ENCODE results near the gene TSPAN9. TPM values are rescaled to one million over a fixed set of nuclear protein-coding genes. Genes with fewer than 3 reads are reported as not detected.
A peak's percentile ranks its signal among the peaks of the same experiment; 100 is the strongest.

TSPAN9 gene
- polyA plus RNA-seq, 1 experiment, result 67.0 TPM

- no peaks in the 10 kb centered on the region for H3K36me3 ChIP-seq (ENCODE audit: control insufficient read depth, insufficient read depth, low read length)
- H3K27me3 ChIP-seq (ENCODE audit: control insufficient read depth, insufficient read depth, low read length), result no peaks in the 10 kb centered on the region; the same call in 1 of the 2 replicates
- TF ChIP-seq, protein P1, sequence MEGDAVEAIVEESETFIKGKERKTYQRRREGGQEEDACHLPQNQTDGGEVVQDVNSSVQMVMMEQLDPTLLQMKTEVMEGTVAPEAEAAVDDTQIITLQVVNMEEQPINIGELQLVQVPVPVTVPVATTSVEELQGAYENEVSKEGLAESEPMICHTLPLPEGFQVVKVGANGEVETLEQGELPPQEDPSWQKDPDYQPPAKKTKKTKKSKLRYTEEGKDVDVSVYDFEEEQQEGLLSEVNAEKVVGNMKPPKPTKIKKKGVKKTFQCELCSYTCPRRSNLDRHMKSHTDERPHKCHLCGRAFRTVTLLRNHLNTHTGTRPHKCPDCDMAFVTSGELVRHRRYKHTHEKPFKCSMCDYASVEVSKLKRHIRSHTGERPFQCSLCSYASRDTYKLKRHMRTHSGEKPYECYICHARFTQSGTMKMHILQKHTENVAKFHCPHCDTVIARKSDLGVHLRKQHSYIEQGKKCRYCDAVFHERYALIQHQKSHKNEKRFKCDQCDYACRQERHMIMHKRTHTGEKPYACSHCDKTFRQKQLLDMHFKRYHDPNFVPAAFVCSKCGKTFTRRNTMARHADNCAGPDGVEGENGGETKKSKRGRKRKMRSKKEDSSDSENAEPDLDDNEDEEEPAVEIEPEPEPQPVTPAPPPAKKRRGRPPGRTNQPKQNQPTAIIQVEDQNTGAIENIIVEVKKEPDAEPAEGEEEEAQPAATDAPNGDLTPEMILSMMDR (IDR thresholded peaks at IDR 0.05; ENCODE audit: insufficient read depth, low read depth, low read length), result peak; percentile 99
- POLR2A ChIA-PET, result no interaction called here
- peak; percentile 36 for DNase-seq (ENCODE audit: low read depth)
- CTCF ChIA-PET, result interaction anchor here (0.5 to 8.1 kb wide), 46 partner anchors 9 to 226 kb away, joined by 3 to 122 read pairs (median 4); no protein-coding TSS in a partner anchor
- no peak overlapping the region for H3K4me3 ChIP-seq (ENCODE audit: low read depth, low read length)
Measured at GRCh38 chr12:3073438-3074250, 3.5 kb upstream of the TSPAN9 start.

DNA sequence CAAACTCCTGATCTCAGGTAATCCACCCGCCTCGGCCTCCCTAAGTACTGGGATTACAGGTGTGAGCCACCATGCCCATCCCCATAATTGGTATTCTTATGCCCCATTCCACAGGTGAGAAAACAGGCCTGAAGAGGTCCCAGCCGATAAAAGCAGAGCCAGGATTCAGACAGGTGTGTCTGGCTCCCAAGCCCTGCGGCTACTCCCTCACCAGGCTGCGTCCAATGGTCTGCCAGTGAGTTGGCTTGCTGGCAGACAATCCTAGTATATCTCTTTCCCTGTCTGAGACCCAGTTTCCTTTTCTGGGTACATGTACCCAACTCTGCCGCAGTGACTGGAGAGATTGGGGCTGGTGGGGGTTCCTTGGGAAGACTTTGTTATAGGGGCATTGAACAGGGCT lies 1.9 kb upstream of the TSPAN9 start:
- ChIA-PET CTCF (interaction anchor here (1.4 to 8.1 kb wide), 6 partner anchors 41 to 201 kb away, joined by 6 to 122 read pairs (median 10); no protein-coding TSS in a partner anchor), POLR2A (no interaction called here)
- TF ChIP-seq, protein P1 (IDR thresholded peaks at IDR 0.05; ENCODE audit: insufficient read depth, low read depth, low read length), result no peak
- Histone ChIP-seq H3K27me3 (ENCODE audit: control insufficient read depth, insufficient read depth, low read length) (no peaks in the 10 kb centered on the region; the same call in 1 of the 2 replicates), H3K4me3 (ENCODE audit: low read depth, low read length) (no peak overlapping the region), H3K36me3 (ENCODE audit: control insufficient read depth, insufficient read depth, low read length) (no peaks in the 10 kb centered on the region)
- no peak for DNase-seq (ENCODE audit: low read depth)

DNA sequence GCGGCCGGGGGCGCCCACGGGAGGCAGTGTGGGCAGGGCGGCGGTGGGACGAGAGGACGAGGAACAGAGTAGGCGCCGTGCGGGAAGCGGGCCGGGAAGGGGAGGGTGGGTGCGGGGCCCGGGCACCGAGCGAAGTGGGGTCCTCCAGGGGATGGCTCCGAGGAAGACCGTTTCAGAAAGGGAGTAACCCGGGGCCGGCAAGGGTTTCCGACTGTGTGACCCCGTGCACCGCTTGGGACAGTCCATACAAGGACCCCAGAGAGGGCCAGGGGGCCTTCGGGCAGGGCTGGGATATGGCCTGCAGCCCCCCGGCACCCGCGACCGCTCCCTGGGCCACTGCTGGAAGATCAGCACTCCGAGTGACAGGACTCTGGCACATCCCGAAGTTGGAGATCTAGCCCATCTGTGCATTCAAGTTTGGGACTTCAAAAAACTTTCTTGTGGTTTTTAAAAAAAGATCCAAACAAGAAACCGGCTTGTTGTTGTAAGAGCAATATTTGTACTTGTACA lies 448 bp downstream of the TSPAN9 start:
- CTCF ChIA-PET, result interaction anchor here (0.9 to 1.6 kb wide), 7 partner anchors 16 to 223 kb away, joined by 3 to 6 read pairs (median 4); no protein-coding TSS in a partner anchor
- Histone ChIP-seq H3K36me3 (ENCODE audit: control insufficient read depth, insufficient read depth, low read length) (no peaks in the 10 kb centered on the region), H3K27me3 (ENCODE audit: control insufficient read depth, insufficient read depth, low read length) (no peaks in the 10 kb centered on the region), H3K4me3 (ENCODE audit: low read depth, low read length) (peak overlapping the region; percentile 66)
- POLR2A ChIA-PET, result no interaction called here
- no peak for DNase-seq (ENCODE audit: low read depth)
- TF ChIP-seq, protein P1 (IDR thresholded peaks at IDR 0.05; ENCODE audit: insufficient read depth, low read depth, low read length), result no peak

- no peaks in the 10 kb centered on the region for H3K27me3 ChIP-seq (ENCODE audit: control insufficient read depth, insufficient read depth, low read length)
- H3K4me3 ChIP-seq (ENCODE audit: low read depth, low read length), result peak overlapping the region; percentile 66
- ChIA-PET POLR2A (no interaction called here), CTCF (interaction anchor here (0.9 to 1.6 kb wide), 8 partner anchors 10 to 222 kb away, joined by 3 to 6 read pairs (median 4); no protein-coding TSS in a partner anchor)
- no peaks in the 10 kb centered on the region for H3K36me3 ChIP-seq (ENCODE audit: control insufficient read depth, insufficient read depth, low read length)
- TF ChIP-seq, protein P1 (IDR thresholded peaks at IDR 0.05; ENCODE audit: insufficient read depth, low read depth, low read length), result no peak
- no peak for DNase-seq (ENCODE audit: low read depth)
Measured at GRCh38 chr12:3078086-3078820, 1.1 kb downstream of the TSPAN9 start.

GRCh38 chr12:3081091-3081490 lies 3.9 kb downstream of the TSPAN9 start:
- POLR2A ChIA-PET, result no interaction called here
- no peak overlapping the region for H3K4me3 ChIP-seq (ENCODE audit: low read depth, low read length)

More at GRCh38 chr12:3081091-3081490, 3.9 kb downstream of the TSPAN9 start:
- H3K27me3 ChIP-seq (ENCODE audit: control insufficient read depth, insufficient read depth, low read length), result no peaks in the 10 kb centered on the region
- TF ChIP-seq, protein P1 (IDR thresholded peaks at IDR 0.05; ENCODE audit: insufficient read depth, low read depth, low read length), result no peak
- no peaks in the 10 kb centered on the region for H3K36me3 ChIP-seq (ENCODE audit: control insufficient read depth, insufficient read depth, low read length)
- CTCF ChIA-PET, result interaction anchor here (0.7 to 1.1 kb wide), 3 partner anchors 10 to 87 kb away, joined by 3 to 4 read pairs (median 4); no protein-coding TSS in a partner anchor
- no peak for DNase-seq (ENCODE audit: low read depth)
